ENCODE results near the gene SIDT1.

SIDT1 gene

DNA sequence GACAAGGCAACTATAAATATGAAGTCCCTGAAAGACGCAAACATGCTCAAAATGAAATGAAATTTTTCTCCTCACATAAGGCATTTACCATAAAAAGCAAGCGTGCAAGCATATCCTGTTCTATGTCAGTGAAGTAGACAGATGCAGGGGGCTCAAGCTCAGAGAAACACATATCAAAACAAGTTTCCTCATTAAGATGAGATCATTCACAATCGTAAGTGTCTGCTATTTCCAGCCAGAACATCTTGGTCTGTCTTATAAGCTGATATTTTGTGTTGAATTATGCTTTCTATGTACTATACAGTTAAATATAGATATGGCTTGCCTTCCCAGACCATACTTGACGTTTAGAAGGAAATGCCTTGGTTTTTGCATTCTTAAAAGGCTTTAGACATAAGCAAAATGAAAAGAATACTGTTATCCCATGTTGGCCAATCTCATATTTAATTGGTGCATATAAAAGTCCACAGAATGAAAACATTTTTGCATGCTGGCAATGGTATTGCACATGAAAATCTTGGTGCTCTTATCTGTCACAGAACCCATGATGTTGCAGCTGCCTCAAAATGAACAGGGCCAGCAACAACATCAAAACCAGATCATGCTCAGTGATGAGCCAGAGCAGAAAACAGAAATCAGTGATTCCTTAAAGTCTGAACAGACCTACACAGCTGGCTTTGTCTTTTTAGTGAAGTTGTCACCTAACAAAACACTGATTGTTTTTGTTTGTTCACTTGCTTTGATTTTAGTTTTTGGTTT lies 65.4 kb downstream of the SIDT1 start:
- Histone ChIP-seq H3K9ac (ENCODE audit: low read length) (no peak overlapping the region), H2AFZ (ENCODE audit: low read depth, low read length, severe bottlenecking) (no peak overlapping the region), H3K27me3 (ENCODE audit: low read length) (no peaks in the 10 kb centered on the region), H3K4me3 (ENCODE audit: insufficient read depth, low read length, poor library complexity, severe bottlenecking) (no peak overlapping the region), H3K27ac (ENCODE audit: low read depth, low read length) (no peak overlapping the region), H3K4me2 (ENCODE audit: low read depth, low read length, poor library complexity, severe bottlenecking) (no peak overlapping the region), H3K9me2 (replicated peaks; ENCODE audit: insufficient read depth, low read length) (no peaks in the 10 kb centered on the region), H3K79me2 (ENCODE audit: insufficient read depth, low read length) (no peaks in the 10 kb centered on the region), H3K9me3 (ENCODE audit: insufficient read depth, low read length) (no peaks in the 10 kb centered on the region), H4K20me1 (ENCODE audit: low read depth, low read length) (no peaks in the 10 kb centered on the region), H3F3A (ENCODE audit: insufficient read depth) (no peaks in the 10 kb centered on the region), H3K36me3 (ENCODE audit: low read length) (no peaks in the 10 kb centered on the region)
- TF ChIP-seq EZH2phosphoT487 (conservative IDR thresholded peaks at IDR 0.05; ENCODE audit: low read length) (no peak), CTCF (IDR thresholded peaks at IDR 0.05; ENCODE audit: insufficient read depth, low read length, poor library complexity, severe bottlenecking) (no peak)

GRCh38 chr3:113600418-113601182 lies 68.2 kb downstream of the SIDT1 start:
- Histone ChIP-seq H3K9me3 (ENCODE audit: insufficient read depth, low read length) (no peaks in the 10 kb centered on the region), H3K27ac (ENCODE audit: low read depth, low read length) (no peak overlapping the region), H3K27me3 (ENCODE audit: low read length) (no peaks in the 10 kb centered on the region), H2AFZ (ENCODE audit: low read depth, low read length, severe bottlenecking) (no peak overlapping the region), H3F3A (ENCODE audit: insufficient read depth) (no peaks in the 10 kb centered on the region), H3K9me2 (replicated peaks; ENCODE audit: insufficient read depth, low read length) (no peaks in the 10 kb centered on the region), H3K4me2 (ENCODE audit: low read depth, low read length, poor library complexity, severe bottlenecking) (no peak overlapping the region), H3K4me3 (ENCODE audit: insufficient read depth, low read length, poor library complexity, severe bottlenecking) (no peak overlapping the region), H4K20me1 (ENCODE audit: low read depth, low read length) (no peaks in the 10 kb centered on the region), H3K9ac (ENCODE audit: low read length) (no peak overlapping the region), H3K36me3 (ENCODE audit: low read length) (no peaks in the 10 kb centered on the region), H3K79me2 (ENCODE audit: insufficient read depth, low read length) (no peaks in the 10 kb centered on the region)
- TF ChIP-seq CTCF (IDR thresholded peaks at IDR 0.05; ENCODE audit: insufficient read depth, low read length, poor library complexity, severe bottlenecking) (no peak), EZH2phosphoT487 (conservative IDR thresholded peaks at IDR 0.05; ENCODE audit: low read length) (no peak)

GRCh38 chr3:113601240-113601639 lies 68.9 kb downstream of the SIDT1 start:
- H3K27me3 ChIP-seq (ENCODE audit: low read length) = no peaks in the 10 kb centered on the region
- H3K4me3 ChIP-seq (ENCODE audit: insufficient read depth, low read length, poor library complexity, severe bottlenecking) = no peak overlapping the region
- no peaks in the 10 kb centered on the region for H3K36me3 ChIP-seq (ENCODE audit: low read length)
- no peak overlapping the region for H3K4me2 ChIP-seq (ENCODE audit: low read depth, low read length, poor library complexity, severe bottlenecking)
- no peaks in the 10 kb centered on the region for H3K79me2 ChIP-seq (ENCODE audit: insufficient read depth, low read length)
- TF ChIP-seq EZH2phosphoT487 (conservative IDR thresholded peaks at IDR 0.05; ENCODE audit: low read length) (no peak), CTCF (IDR thresholded peaks at IDR 0.05; ENCODE audit: insufficient read depth, low read length, poor library complexity, severe bottlenecking) (no peak)
- no peak overlapping the region for H3K9ac ChIP-seq (ENCODE audit: low read length)
- no peaks in the 10 kb centered on the region for H3K9me3 ChIP-seq (ENCODE audit: insufficient read depth, low read length)
- H3F3A ChIP-seq (ENCODE audit: insufficient read depth) = no peaks in the 10 kb centered on the region
- no peaks in the 10 kb centered on the region for H4K20me1 ChIP-seq (ENCODE audit: low read depth, low read length)
- no peak overlapping the region for H3K27ac ChIP-seq (ENCODE audit: low read depth, low read length)
- no peak overlapping the region for H2AFZ ChIP-seq (ENCODE audit: low read depth, low read length, severe bottlenecking)
- H3K9me2 ChIP-seq (replicated peaks; ENCODE audit: insufficient read depth, low read length) = no peaks in the 10 kb centered on the region

Measured in SU-DHL-6 (cell line).